OCI-LY3 (cell line): ENCODE results near the gene TBPL1.

Experiments
- H2AFZ ChIP-seq: fragments of 200-600, 300-600 bp; shearing (Covaris generic); 2 replicates; pipeline ENCODE4 v1.6.0; 2014; ENCODE audit warnings: antibody characterized with exemption, low read depth, low read length
- H3K27ac ChIP-seq: fragments of 200-600, 300-600 bp; sonication (generic); 2 replicates; pipeline ENCODE4 v1.5.1; 2014; ENCODE audit warnings: mild to moderate bottlenecking, low read length, moderate library complexity, mixed read lengths
- H3K27me3 ChIP-seq: fragments of 200-600, 300-600 bp; sonication (generic); 2 replicates; pipeline ENCODE4 v1.6.1; 2014; ENCODE audit warnings: low read depth, low read length, mixed read lengths
- H3K36me3 ChIP-seq: fragments of 200-600, 300-600 bp; sonication (generic); replicated peaks from 2 replicates; pipeline ENCODE3; 2014; ENCODE audit warnings: low read depth, low read length, mixed read lengths
- H3K4me1 ChIP-seq: fragments of 300-600, 200-600 bp; sonication (generic); 2 replicates; pipeline ENCODE4 v1.6.1; 2014; ENCODE audit warnings: low read length, mixed read lengths
- H3K4me2 ChIP-seq: fragments of 200-600, 300-600 bp; sonication (generic); 2 replicates; pipeline ENCODE4 v1.6.1; 2014; ENCODE audit warnings: low read length, mixed read lengths
- H3K4me3 ChIP-seq: fragments of 300-600, 200-600 bp; sonication (generic); 2 replicates; pipeline ENCODE4 v1.5.1; 2014; ENCODE audit warnings: antibody characterized with exemption, mild to moderate bottlenecking, low read length, moderate library complexity
- H3K79me2 ChIP-seq: fragments of 300-600, 200-600 bp; shearing (Covaris generic); 2 replicates; pipeline ENCODE4 v1.6.1; 2014; ENCODE audit warnings: mild to moderate bottlenecking, low read length, mixed read lengths
- H3K9ac ChIP-seq: fragments of 300-600, 200-600 bp; shearing (Covaris generic); 2 replicates; pipeline ENCODE4 v1.6.0; 2014; ENCODE audit warnings: mild to moderate bottlenecking, low read length, moderate library complexity
- H3K9me3 ChIP-seq: fragments of 200-600, 300-600 bp; shearing (Covaris generic); 2 replicates; pipeline ENCODE4 v1.6.1; 2014; ENCODE audit warnings: low read length, mixed read lengths; ENCODE audit not compliant: insufficient read depth
- H4K20me1 ChIP-seq: fragments of 200-600, 300-600 bp; sonication (generic); 2 replicates; pipeline ENCODE4 v1.6.1; 2016; ENCODE audit warnings: low read length, mixed read lengths; ENCODE audit not compliant: insufficient read depth
- EZH2phosphoT487 ChIP-seq: fragments of 200-600 bp; shearing (Covaris generic); IDR thresholded peaks from 2 replicates; pipeline ENCODE4 v1.6.1; 2018; ENCODE audit warnings: antibody characterized with exemption, mixed run types, low read depth
- TF ChIP-seq, protein P1 (sequence below): fragments of 200-600, 300-600 bp; sonication (generic); IDR thresholded peaks from 2 replicates; pipeline ENCODE4 v1.5.1; 2014; ENCODE audit warnings: antibody characterized with exemption, low read length, low read depth

Gene TBPL1

GRCh38 chr6:133983099-133983939 is 30.3 kb downstream of the TBPL1 start:
- H3K4me2 ChIP-seq, result no peak overlapping the region
- H3K4me1 ChIP-seq, result no peaks in the 10 kb centered on the region
- H4K20me1 ChIP-seq, result no peaks in the 10 kb centered on the region
- H3K4me3 ChIP-seq, result no peak overlapping the region
- no peak overlapping the region for H2AFZ ChIP-seq
- peaks cover 5% of the 10 kb centered on the region for H3K36me3 ChIP-seq
- no peak overlapping the region for H3K27ac ChIP-seq
- no peak overlapping the region for H3K9ac ChIP-seq
- no peak for TF ChIP-seq EZH2phosphoT487
- TF ChIP-seq, protein P1, sequence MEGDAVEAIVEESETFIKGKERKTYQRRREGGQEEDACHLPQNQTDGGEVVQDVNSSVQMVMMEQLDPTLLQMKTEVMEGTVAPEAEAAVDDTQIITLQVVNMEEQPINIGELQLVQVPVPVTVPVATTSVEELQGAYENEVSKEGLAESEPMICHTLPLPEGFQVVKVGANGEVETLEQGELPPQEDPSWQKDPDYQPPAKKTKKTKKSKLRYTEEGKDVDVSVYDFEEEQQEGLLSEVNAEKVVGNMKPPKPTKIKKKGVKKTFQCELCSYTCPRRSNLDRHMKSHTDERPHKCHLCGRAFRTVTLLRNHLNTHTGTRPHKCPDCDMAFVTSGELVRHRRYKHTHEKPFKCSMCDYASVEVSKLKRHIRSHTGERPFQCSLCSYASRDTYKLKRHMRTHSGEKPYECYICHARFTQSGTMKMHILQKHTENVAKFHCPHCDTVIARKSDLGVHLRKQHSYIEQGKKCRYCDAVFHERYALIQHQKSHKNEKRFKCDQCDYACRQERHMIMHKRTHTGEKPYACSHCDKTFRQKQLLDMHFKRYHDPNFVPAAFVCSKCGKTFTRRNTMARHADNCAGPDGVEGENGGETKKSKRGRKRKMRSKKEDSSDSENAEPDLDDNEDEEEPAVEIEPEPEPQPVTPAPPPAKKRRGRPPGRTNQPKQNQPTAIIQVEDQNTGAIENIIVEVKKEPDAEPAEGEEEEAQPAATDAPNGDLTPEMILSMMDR, result no peak
- H3K9me3 ChIP-seq, result no peaks in the 10 kb centered on the region
- peaks cover 2% of the 10 kb centered on the region; the same call in 1 of the 2 replicates for H3K79me2 ChIP-seq
- no peaks in the 10 kb centered on the region for H3K27me3 ChIP-seq

DNA sequence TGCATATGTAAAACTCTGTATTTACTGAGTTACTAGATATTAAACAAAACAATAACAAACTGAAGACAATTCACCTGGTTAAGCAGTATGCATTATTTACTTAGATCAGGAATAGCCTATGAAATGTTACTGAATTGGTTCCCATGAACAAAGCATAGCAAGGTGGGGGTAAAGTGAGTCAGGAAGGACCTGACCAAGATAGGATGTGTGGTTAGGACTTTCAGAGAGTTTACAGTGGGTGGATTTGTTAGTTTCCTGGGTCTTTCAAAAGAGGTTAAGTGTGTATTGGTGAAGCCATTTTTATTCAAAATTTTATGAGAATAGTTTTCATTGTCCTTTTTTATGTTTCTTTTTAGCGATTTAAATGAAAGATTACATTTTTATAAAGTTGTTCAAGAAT is 32.9 kb downstream of the TBPL1 start:
- Histone ChIP-seq H3K27ac (no peak overlapping the region), H3K9ac (no peak overlapping the region), H3K9me3 (no peaks in the 10 kb centered on the region), H2AFZ (no peak overlapping the region), H3K27me3 (no peaks in the 10 kb centered on the region), H3K4me2 (no peak overlapping the region), H3K4me3 (no peak overlapping the region), H3K79me2 (no peaks in the 10 kb centered on the region), H3K4me1 (no peaks in the 10 kb centered on the region), H4K20me1 (no peaks in the 10 kb centered on the region), H3K36me3 (peaks cover 5% of the 10 kb centered on the region)
- TF ChIP-seq, protein P1, result no peak
- TF ChIP-seq EZH2phosphoT487, result no peak

DNA sequence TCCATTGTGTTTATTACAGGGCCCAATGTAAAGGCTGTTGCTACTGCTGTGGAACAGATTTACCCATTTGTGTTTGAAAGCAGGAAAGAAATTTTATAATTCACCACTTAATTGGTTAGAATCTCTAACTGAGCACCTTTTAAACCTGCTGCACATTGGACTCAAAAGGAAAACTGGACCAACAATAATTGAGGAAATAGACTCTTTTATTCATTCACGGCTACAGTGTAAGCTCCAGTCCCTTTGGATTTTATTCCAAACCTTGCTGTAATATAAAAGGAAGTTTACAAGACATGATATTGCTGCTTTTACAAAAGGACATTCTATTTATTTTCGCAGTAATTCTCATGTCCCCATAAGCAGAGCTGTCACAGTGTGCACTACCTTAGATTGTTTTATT is 33.9 kb downstream of the TBPL1 start:
- Histone ChIP-seq H3K9ac (no peak overlapping the region), H3K27me3 (no peaks in the 10 kb centered on the region), H3K27ac (no peak overlapping the region), H2AFZ (no peak overlapping the region), H3K4me2 (no peak overlapping the region), H3K9me3 (no peaks in the 10 kb centered on the region), H3K79me2 (no peaks in the 10 kb centered on the region), H3K36me3 (peaks cover 5% of the 10 kb centered on the region), H3K4me3 (no peak overlapping the region), H3K4me1 (no peaks in the 10 kb centered on the region), H4K20me1 (no peaks in the 10 kb centered on the region)
- TF ChIP-seq, protein P1, result no peak
- no peak for TF ChIP-seq EZH2phosphoT487

- no peak overlapping the region for H2AFZ ChIP-seq
- H4K20me1 ChIP-seq, result no peaks in the 10 kb centered on the region
- H3K9ac ChIP-seq, result no peak overlapping the region
- no peaks in the 10 kb centered on the region for H3K4me1 ChIP-seq
- H3K27me3 ChIP-seq, result no peaks in the 10 kb centered on the region
- no peak overlapping the region for H3K4me3 ChIP-seq
- H3K36me3 ChIP-seq, result peaks cover 5% of the 10 kb centered on the region
- no peaks in the 10 kb centered on the region for H3K9me3 ChIP-seq
- no peak overlapping the region for H3K27ac ChIP-seq
- H3K4me2 ChIP-seq, result no peak overlapping the region
- TF ChIP-seq EZH2phosphoT487, result no peak
- TF ChIP-seq, protein P1, result no peak
- H3K79me2 ChIP-seq, result no peaks in the 10 kb centered on the region
Measured at GRCh38 chr6:133989525-133989924, 36.5 kb downstream of the TBPL1 start.
